ENCODE data around the gene HSD17B12. TPM values are rescaled to one million over a fixed set of nuclear protein-coding genes. Genes with fewer than 3 reads are reported as not detected.

HSD17B12 gene
- total and polyA plus RNA-seq, 2 of the 8 experiments (the other 6 are each of a cell fraction or from before 2014, with no cell fraction given): 46.0 to 121 TPM

DNA sequence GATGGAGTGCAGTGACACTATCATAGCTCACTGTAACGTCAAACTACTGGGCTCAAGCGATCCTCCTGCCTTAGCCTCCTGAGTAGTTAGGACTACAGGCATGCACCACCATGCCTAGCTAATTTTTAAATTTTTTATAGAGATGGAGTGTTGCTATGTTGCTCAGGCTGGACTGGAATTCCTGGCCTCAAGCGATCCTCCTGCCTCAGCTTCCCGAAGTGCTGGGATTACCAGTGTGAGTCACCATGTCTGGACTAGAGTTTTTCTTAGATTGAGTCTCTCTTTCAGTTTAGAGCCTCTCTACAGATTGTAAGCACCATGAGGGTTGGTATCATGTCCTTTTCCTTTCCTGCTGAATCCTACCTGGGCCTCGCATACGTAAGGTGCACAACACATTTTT, 142.8 kb downstream of the HSD17B12 start:
- POLR2A ChIA-PET (ENCODE audit: partially characterized antibody): no interaction called here
- Histone ChIP-seq H3K14ac (ENCODE audit: insufficient read length) (no peak overlapping the region), H4K20me1 (replicated peaks in 1 of 2; ENCODE audit: control insufficient read depth in 1 of 2, insufficient read depth in 2 of 2, low read length in 2 of 2) (no peaks in the 10 kb centered on the region), H3K27me3 (replicated peaks in 1 of 4; ENCODE audit: control insufficient read depth in 3 of 4, extremely low read depth in 1 of 4, insufficient read depth in 3 of 4, low read length in 3 of 4) (peaks cover 0 to 1% (median 0%) of the 10 kb centered on the region in 4 experiments; a peak in 1 of 7 replicates), H3K4me3 (ENCODE audit: extremely low read depth in 1 of 4, insufficient read depth in 2 of 4, low read depth in 3 of 4, low read length in 4 of 4) (no peak overlapping the region), H3K9ac (replicated peaks in 1 of 4; ENCODE audit: extremely low read depth in 1 of 4, low read depth in 3 of 4, low read length in 3 of 4) (no peak overlapping the region), H2BK12ac (ENCODE audit: low read depth, low read length) (no peak overlapping the region), H3K4ac (replicated peaks; ENCODE audit: insufficient read length, low read depth, low read length) (no peak overlapping the region), H4K8ac (ENCODE audit: extremely low read depth, insufficient read depth, low read length) (no peak overlapping the region), H4K5ac (ENCODE audit: insufficient read length, low read depth, low read length) (no peak overlapping the region), H2AFZ (ENCODE audit: low read length) (no peak overlapping the region), H3K4me1 (replicated peaks in 1 of 4; ENCODE audit: control insufficient read depth in 3 of 4, insufficient read depth in 4 of 4, low read length in 3 of 4) (no peaks in the 10 kb centered on the region), H2BK20ac (ENCODE audit: low read length) (no peak overlapping the region), H3K27ac (ENCODE audit: low read depth, low read length) (no peak overlapping the region), H3K79me2 (ENCODE audit: control insufficient read depth in 1 of 2, insufficient read depth in 2 of 2, low read length in 2 of 2) (no peaks in the 10 kb centered on the region), H3K4me2 (ENCODE audit: insufficient read depth in 1 of 2, low read depth in 2 of 2, low read length in 2 of 2) (no peak overlapping the region), H3K56ac (replicated peaks; ENCODE audit: insufficient read length, low read depth, low read length) (no peak overlapping the region), H3K36me3 (ENCODE audit: control insufficient read depth in 2 of 4, insufficient read depth in 4 of 4, low read length in 3 of 4) (peaks cover 0 to 9% (median 0%) of the 10 kb centered on the region in 4 experiments; a peak in 3 of 8 replicates), H3K23ac (ENCODE audit: insufficient read length) (no peak overlapping the region), H3K9me3 (ENCODE audit: insufficient read depth in 2 of 2, low read depth in 1 of 2, low read length in 1 of 2) (no peaks in the 10 kb centered on the region), H2BK120ac (replicated peaks; ENCODE audit: low read depth, low read length) (no peak overlapping the region), H3K79me1 (ENCODE audit: low read depth, low read length) (no peaks in the 10 kb centered on the region), H3K23me2 (ENCODE audit: low read depth, low read length) (no peaks in the 10 kb centered on the region), H2BK15ac (ENCODE audit: low read length) (no peak overlapping the region), H2AK5ac (ENCODE audit: low read depth, low read length) (no peak overlapping the region), H2BK5ac (ENCODE audit: low read depth, low read length) (no peak overlapping the region), H3K18ac (ENCODE audit: extremely low read depth, low read length) (no peak overlapping the region), H4K91ac (replicated peaks; ENCODE audit: insufficient read length, low read length) (no peak overlapping the region)
- DNase-seq (ENCODE audit: low read depth in 1 of 2, low spot score in 2 of 2): no peak
- FAIRE-seq: no peak
- 93% methylated on average over 6 of the region's 6 CpGs; no CpG with 5 or more reads in 1 of the 2 experiments for WGBS, 2 experiments (ENCODE audit: extremely low coverage in 1 of 2, insufficient coverage in 1 of 2, insufficient read length in 1 of 2, insufficient replicate concordance in 2 of 2, low coverage in 1 of 2, low lambda C conversion rate in 2 of 2, missing lambda C conversion rate in 1 of 2)
- CTCF ChIA-PET (ENCODE audit: partially characterized antibody): interaction anchor here (0.9 to 3.4 kb wide), 2 partner anchors 22 to 33 kb away, joined by 4 to 15 read pairs; no protein-coding TSS in a partner anchor
- TF ChIP-seq NANOG (IDR thresholded peaks at IDR 0.05; ENCODE audit: insufficient read depth, low read depth, low read length, poor library complexity, severe bottlenecking) (no peak), HDAC2 (IDR thresholded peaks at IDR 0.05; ENCODE audit: borderline replicate concordance in 1 of 2, low read depth in 2 of 2, low read length in 2 of 2) (no peak), CEBPB (IDR thresholded peaks at IDR 0.05; ENCODE audit: low read depth, low read length) (no peak), RBBP5 (IDR thresholded peaks at IDR 0.05; ENCODE audit: borderline replicate concordance, low read depth, low read length) (no peak), TAF1 (IDR thresholded peaks at IDR 0.05; ENCODE audit: low read depth, low read length) (no peak), SIX5 (IDR thresholded peaks at IDR 0.05; ENCODE audit: low read depth, low read length) (no peak), JUN (IDR thresholded peaks at IDR 0.05; ENCODE audit: low read depth, low read length) (no peak), SAP30 (IDR thresholded peaks at IDR 0.05; ENCODE audit: insufficient read depth, insufficient replicate concordance, low read length) (no peak), CBX5 (IDR thresholded peaks at IDR 0.05; ENCODE audit: low read depth, low read length) (no peak), EZH2 (IDR thresholded peaks at IDR 0.05; ENCODE audit: low read depth, low read length, severe bottlenecking) (no peak)

All from H1 (cell line).